Measurements from ENCODE around the gene MX2.

Gene MX2

GRCh38 chr21:41363370-41364270 lies 1.8 kb downstream of the MX2 start:
- no peak for DNase-seq (ENCODE audit: low spot score)

- no peak for DNase-seq (ENCODE audit: low spot score)
These were observed 2.5 kb downstream of the MX2 start for GRCh38 chr21:41364308-41364707.

GRCh38 chr21:41365377-41366107 lies 3.7 kb downstream of the MX2 start:
- no peak for DNase-seq (ENCODE audit: low spot score)

GRCh38 chr21:41366522-41367151 lies 4.8 kb downstream of the MX2 start:
- no peak for DNase-seq (ENCODE audit: low spot score)

GRCh38 chr21:41367301-41367944 lies 5.6 kb downstream of the MX2 start:
- no peak for DNase-seq (ENCODE audit: low spot score)

- no peak for DNase-seq (ENCODE audit: low spot score)
These were observed 6.3 kb downstream of the MX2 start for GRCh38 chr21:41367945-41368734.

GRCh38 chr21:41368735-41369104 lies 6.9 kb downstream of the MX2 start:
- DNase-seq (ENCODE audit: low spot score) = no peak

- peak; percentile 18 for DNase-seq (ENCODE audit: low spot score)
These were observed 7.5 kb downstream of the MX2 start for GRCh38 chr21:41369105-41369919.

GRCh38 chr21:41369920-41370839 lies 8.4 kb downstream of the MX2 start:
- DNase-seq (ENCODE audit: low spot score) = peak; percentile 35

- no peak for DNase-seq (ENCODE audit: low spot score)
These were observed 9.2 kb downstream of the MX2 start for GRCh38 chr21:41370840-41371684.

- DNase-seq (ENCODE audit: low spot score) = no peak
These were observed 9.8 kb downstream of the MX2 start for GRCh38 chr21:41371685-41372030.

- DNase-seq (ENCODE audit: low spot score) = no peak
These were observed 11.4 kb downstream of the MX2 start for GRCh38 chr21:41373253-41373652.

GRCh38 chr21:41373763-41374162 lies 11.9 kb downstream of the MX2 start:
- DNase-seq (ENCODE audit: low spot score) = no peak

GRCh38 chr21:41374177-41374712 lies 12.4 kb downstream of the MX2 start:
- no peak for DNase-seq (ENCODE audit: low spot score)

- DNase-seq (ENCODE audit: low spot score) = no peak
These were observed 13.2 kb downstream of the MX2 start for GRCh38 chr21:41374867-41375533.

- no peak for DNase-seq (ENCODE audit: low spot score)
These were observed 14.0 kb downstream of the MX2 start for GRCh38 chr21:41375875-41376274.

GRCh38 chr21:41377715-41378114 lies 15.9 kb downstream of the MX2 start:
- DNase-seq (ENCODE audit: low spot score) = no peak

GRCh38 chr21:41378849-41379248 lies 17.0 kb downstream of the MX2 start:
- no peak for DNase-seq (ENCODE audit: low spot score)
